PC-9 (cell line): ENCODE measurements around the gene EEF2K.

Source experiments
- EZH2 ChIP-seq: fragments of 200-600 bp; sonication (generic); IDR thresholded peaks from 2 replicates; pipeline ENCODE4 v1.8.0; 2017; ENCODE audit warnings: antibody characterized with exemption, low read depth
- TF ChIP-seq, protein P1 (sequence below): fragments of 200-600 bp; sonication (generic); conservative IDR thresholded peaks from 2 replicates; pipeline ENCODE4 v1.6.1; 2017; ENCODE audit warnings: mixed run types, antibody characterized with exemption, mild to moderate bottlenecking, moderate library complexity

DNA sequence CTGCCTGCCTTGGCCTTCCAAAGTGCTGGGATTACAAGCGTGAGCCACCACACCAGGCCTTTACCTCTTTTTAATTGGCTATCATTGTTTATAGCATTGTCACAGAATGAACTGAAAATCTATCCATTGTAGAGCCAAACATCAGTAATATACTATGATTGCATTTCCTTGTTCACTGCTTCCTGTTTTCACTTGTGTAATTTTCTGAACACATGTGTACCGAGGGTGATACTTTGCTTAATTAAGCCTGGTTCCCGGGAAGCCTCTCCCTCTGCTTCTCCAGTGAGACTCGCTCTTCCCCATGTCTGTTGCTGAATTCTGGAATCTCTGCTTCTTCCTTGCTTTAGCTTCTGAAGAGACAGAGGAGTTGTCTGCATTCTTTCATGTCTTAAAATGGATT lies 124.2 kb downstream of the EEF2K start:
- TF ChIP-seq, protein P1, sequence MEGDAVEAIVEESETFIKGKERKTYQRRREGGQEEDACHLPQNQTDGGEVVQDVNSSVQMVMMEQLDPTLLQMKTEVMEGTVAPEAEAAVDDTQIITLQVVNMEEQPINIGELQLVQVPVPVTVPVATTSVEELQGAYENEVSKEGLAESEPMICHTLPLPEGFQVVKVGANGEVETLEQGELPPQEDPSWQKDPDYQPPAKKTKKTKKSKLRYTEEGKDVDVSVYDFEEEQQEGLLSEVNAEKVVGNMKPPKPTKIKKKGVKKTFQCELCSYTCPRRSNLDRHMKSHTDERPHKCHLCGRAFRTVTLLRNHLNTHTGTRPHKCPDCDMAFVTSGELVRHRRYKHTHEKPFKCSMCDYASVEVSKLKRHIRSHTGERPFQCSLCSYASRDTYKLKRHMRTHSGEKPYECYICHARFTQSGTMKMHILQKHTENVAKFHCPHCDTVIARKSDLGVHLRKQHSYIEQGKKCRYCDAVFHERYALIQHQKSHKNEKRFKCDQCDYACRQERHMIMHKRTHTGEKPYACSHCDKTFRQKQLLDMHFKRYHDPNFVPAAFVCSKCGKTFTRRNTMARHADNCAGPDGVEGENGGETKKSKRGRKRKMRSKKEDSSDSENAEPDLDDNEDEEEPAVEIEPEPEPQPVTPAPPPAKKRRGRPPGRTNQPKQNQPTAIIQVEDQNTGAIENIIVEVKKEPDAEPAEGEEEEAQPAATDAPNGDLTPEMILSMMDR: no peak
- TF ChIP-seq EZH2: no peak
